Dendritic cell treated with granulocyte-macrophage colony-stimulating factor and Interleukin-4, amounts not matched to agents 40 ng/mL and 50 ng/mL, for 4 days (primary cell): ENCODE results near the gene SCCPDH.
A peak's percentile ranks its signal among the peaks of the same experiment; 100 is the strongest.
"Not testable (repeated sequence)": the region's sequence is repeated elsewhere in the genome, so short reads cannot be mapped to it uniquely, and the experiment has no call there.

Experiments
- H3K27ac Mint-ChIP-seq: one replicate; pipeline ENCODE4 v1.8.0; 2022; ENCODE audit warnings: mild to moderate bottlenecking, mixed read lengths
- H3K27me3 Mint-ChIP-seq: one replicate; pipeline ENCODE4 v1.8.0; 2022; ENCODE audit warnings: mild to moderate bottlenecking, mixed read lengths
- H3K36me3 Mint-ChIP-seq: one replicate; pipeline ENCODE4 v1.8.0; 2022; ENCODE audit warnings: low read depth, mixed read lengths
- H3K4me1 Mint-ChIP-seq: one replicate; pipeline ENCODE4 v1.8.0; 2022; ENCODE audit warnings: low read depth, mixed read lengths
- H3K4me3 Mint-ChIP-seq: one replicate; pipeline ENCODE4 v1.8.0; 2022; ENCODE audit warnings: mild to moderate bottlenecking, moderate library complexity, mixed read lengths
- H3K9me3 Mint-ChIP-seq: one replicate; pipeline ENCODE4 v1.8.0; 2022; ENCODE audit warnings: mixed read lengths
- intact Hi-C: fragments of 100-400 bp; cut with micrococcal nuclease; formaldehyde crosslinking; loops from one replicate; pipeline ENCODE4 v1.15.0; 2022

SCCPDH gene

GRCh38 chr1:246722720-246723119 lies 1.5 kb upstream of the SCCPDH start:
- H3K9me3 Mint-ChIP-seq: peaks cover 6% of the 10 kb centered on the region
- H3K27me3 Mint-ChIP-seq: no peaks in the 10 kb centered on the region
- no peak overlapping the region for H3K27ac Mint-ChIP-seq
- peaks cover 16% of the 10 kb centered on the region for H3K4me1 Mint-ChIP-seq
- peaks cover 12% of the 10 kb centered on the region for H3K36me3 Mint-ChIP-seq
- no peak overlapping the region for H3K4me3 Mint-ChIP-seq
- intact Hi-C loops: no loop called here

- Mint-ChIP-seq H3K4me3 (peak overlapping the region; percentile 91), H3K36me3 (peaks cover 32% of the 10 kb centered on the region), H3K27ac (peak overlapping the region; percentile 75), H3K27me3 (no peaks in the 10 kb centered on the region), H3K4me1 (peaks cover 16% of the 10 kb centered on the region), H3K9me3 (peaks cover 26% of the 10 kb centered on the region)
- intact Hi-C loops: no loop called here
Measured at GRCh38 chr1:246724731-246725095, 504 bp downstream of the SCCPDH start.

- Mint-ChIP-seq H3K9me3 (peaks cover 30% of the 10 kb centered on the region), H3K4me3 (peak overlapping the region; percentile 91), H3K36me3 (peaks cover 37% of the 10 kb centered on the region), H3K27me3 (no peaks in the 10 kb centered on the region), H3K4me1 (peaks cover 16% of the 10 kb centered on the region), H3K27ac (peak overlapping the region; percentile 75)
- intact Hi-C loops: no loop called here
Measured at GRCh38 chr1:246725191-246725590, 982 bp downstream of the SCCPDH start.

- Mint-ChIP-seq H3K4me1 (peaks cover 23% of the 10 kb centered on the region), H3K36me3 (peaks cover 48% of the 10 kb centered on the region), H3K27me3 (no peaks in the 10 kb centered on the region), H3K4me3 (no peak overlapping the region), H3K9me3 (peaks cover 33% of the 10 kb centered on the region), H3K27ac (peak overlapping the region; percentile 15)
- intact Hi-C loops: no loop called here
Measured at GRCh38 chr1:246726255-246726679, 2.1 kb downstream of the SCCPDH start.

GRCh38 chr1:246726881-246727280 lies 2.7 kb downstream of the SCCPDH start:
- Mint-ChIP-seq H3K27me3 (no peaks in the 10 kb centered on the region), H3K9me3 (peaks cover 33% of the 10 kb centered on the region), H3K27ac (peak overlapping the region; percentile 15), H3K4me1 (peaks cover 23% of the 10 kb centered on the region), H3K4me3 (no peak overlapping the region), H3K36me3 (peaks cover 54% of the 10 kb centered on the region)
- intact Hi-C loops: no loop called here

- Mint-ChIP-seq H3K4me3 (no peak overlapping the region), H3K36me3 (peaks cover 60% of the 10 kb centered on the region), H3K27ac (no peak overlapping the region)
Measured at GRCh38 chr1:246727594-246727993, 3.4 kb downstream of the SCCPDH start.

GRCh38 chr1:246728311-246728710 lies 4.1 kb downstream of the SCCPDH start:
- H3K4me3 Mint-ChIP-seq: no peak overlapping the region
- H3K36me3 Mint-ChIP-seq: peaks cover 62% of the 10 kb centered on the region
- H3K4me1 Mint-ChIP-seq: peaks cover 23% of the 10 kb centered on the region
- no peak overlapping the region for H3K27ac Mint-ChIP-seq
- intact Hi-C loops: no loop called here
- H3K27me3 Mint-ChIP-seq: no peaks in the 10 kb centered on the region
- peaks cover 33% of the 10 kb centered on the region for H3K9me3 Mint-ChIP-seq

More at GRCh38 chr1:246727594-246727993, 3.4 kb downstream of the SCCPDH start:
- peaks cover 33% of the 10 kb centered on the region for H3K9me3 Mint-ChIP-seq
- no peaks in the 10 kb centered on the region for H3K27me3 Mint-ChIP-seq
- intact Hi-C loops: no loop called here
- peaks cover 23% of the 10 kb centered on the region for H3K4me1 Mint-ChIP-seq

- H3K27me3 Mint-ChIP-seq, H3K27ac Mint-ChIP-seq, intact Hi-C loops, H3K4me3 Mint-ChIP-seq: not testable (repeated sequence)
- H3K36me3 Mint-ChIP-seq: peaks cover 65% of the 10 kb centered on the region
- H3K9me3 Mint-ChIP-seq: peaks cover 33% of the 10 kb centered on the region
- peaks cover 28% of the 10 kb centered on the region for H3K4me1 Mint-ChIP-seq
Measured at GRCh38 chr1:246729040-246729439, 4.8 kb downstream of the SCCPDH start.

- H3K4me3 Mint-ChIP-seq: no peak overlapping the region
Measured at GRCh38 chr1:246730839-246731238, 6.6 kb downstream of the SCCPDH start.

GRCh38 chr1:246731873-246732272 lies 7.7 kb downstream of the SCCPDH start:
- H3K27me3 Mint-ChIP-seq, intact Hi-C loops, H3K4me3 Mint-ChIP-seq, H3K27ac Mint-ChIP-seq: not testable (repeated sequence)
- Mint-ChIP-seq H3K36me3 (peaks cover 85% of the 10 kb centered on the region), H3K9me3 (peaks cover 33% of the 10 kb centered on the region), H3K4me1 (peaks cover 12% of the 10 kb centered on the region)

More at GRCh38 chr1:246730839-246731238, 6.6 kb downstream of the SCCPDH start:
- H3K27ac Mint-ChIP-seq: no peak overlapping the region
- intact Hi-C loops: no loop called here
- no peaks in the 10 kb centered on the region for H3K27me3 Mint-ChIP-seq
- H3K4me1 Mint-ChIP-seq: peaks cover 15% of the 10 kb centered on the region
- H3K9me3 Mint-ChIP-seq: peaks cover 33% of the 10 kb centered on the region
- H3K36me3 Mint-ChIP-seq: peaks cover 75% of the 10 kb centered on the region

GRCh38 chr1:246733704-246734103 lies 9.5 kb downstream of the SCCPDH start:
- H3K36me3 Mint-ChIP-seq: peaks cover 85% of the 10 kb centered on the region
- no peaks in the 10 kb centered on the region for H3K27me3 Mint-ChIP-seq
- peaks cover 17% of the 10 kb centered on the region for H3K9me3 Mint-ChIP-seq
- H3K27ac Mint-ChIP-seq: no peak overlapping the region
- intact Hi-C loops: no loop called here
- H3K4me1 Mint-ChIP-seq: peaks cover 12% of the 10 kb centered on the region
- no peak overlapping the region for H3K4me3 Mint-ChIP-seq

GRCh38 chr1:246734866-246735265 lies 10.7 kb downstream of the SCCPDH start:
- Mint-ChIP-seq H3K4me3 (no peak overlapping the region), H3K36me3 (peaks cover 79% of the 10 kb centered on the region), H3K9me3 (peaks cover 6% of the 10 kb centered on the region), H3K27me3 (no peaks in the 10 kb centered on the region), H3K4me1 (peaks cover 12% of the 10 kb centered on the region), H3K27ac (no peak overlapping the region)
- intact Hi-C loops: no loop called here

- intact Hi-C loops: no loop called here
Measured at GRCh38 chr1:246735735-246736134, 11.5 kb downstream of the SCCPDH start.

GRCh38 chr1:246742396-246742795 lies 18.2 kb downstream of the SCCPDH start:
- Mint-ChIP-seq H3K36me3 (peaks cover 66% of the 10 kb centered on the region), H3K9me3 (no peaks in the 10 kb centered on the region), H3K27ac (no peak overlapping the region), H3K4me1 (no peaks in the 10 kb centered on the region), H3K4me3 (no peak overlapping the region), H3K27me3 (no peaks in the 10 kb centered on the region)
- intact Hi-C loops: no loop called here

More at GRCh38 chr1:246735735-246736134, 11.5 kb downstream of the SCCPDH start:
- no peak overlapping the region for H3K27ac Mint-ChIP-seq
- peaks cover 73% of the 10 kb centered on the region for H3K36me3 Mint-ChIP-seq
- no peaks in the 10 kb centered on the region for H3K27me3 Mint-ChIP-seq
- H3K4me1 Mint-ChIP-seq: peaks cover 11% of the 10 kb centered on the region
- H3K4me3 Mint-ChIP-seq: no peak overlapping the region
- H3K9me3 Mint-ChIP-seq: no peaks in the 10 kb centered on the region

- H3K27ac Mint-ChIP-seq, H3K27me3 Mint-ChIP-seq, H3K4me1 Mint-ChIP-seq, H3K4me3 Mint-ChIP-seq, intact Hi-C loops, H3K9me3 Mint-ChIP-seq: not testable (repeated sequence)
- H3K36me3 Mint-ChIP-seq: peaks cover 47% of the 10 kb centered on the region
Measured at GRCh38 chr1:246746155-246746554, 21.9 kb downstream of the SCCPDH start.
